ENCODE data around the gene ELL. TPM values are rescaled to one million over a fixed set of nuclear protein-coding genes. Genes with fewer than 3 reads are reported as not detected.

The ELL gene
- total and polyA plus RNA-seq, 9 of the 15 experiments (the other 6 are each of a cell fraction or from before 2014, with no cell fraction given): 0.24 to 22.5 (median 4.1) TPM

- TF ChIP-seq MLLT1 (IDR thresholded peaks at IDR 0.05) (no peak), ARID3B (CRISPR knock-in tag; IDR thresholded peaks at IDR 0.05; ENCODE audit: borderline replicate concordance) (no peak), ILK (tag; IDR thresholded peaks at IDR 0.05; ENCODE audit: borderline replicate concordance, low read depth) (no peak), PBX2 (CRISPR knock-in tag; IDR thresholded peaks at IDR 0.05; ENCODE audit: low read depth) (no peak), PBX2 (tag; conservative IDR thresholded peaks at IDR 0.05; ENCODE audit: low read depth) (no peak), ZNF253 (CRISPR knock-in tag; conservative IDR thresholded peaks at IDR 0.05) (no peak), POLR3A (IDR thresholded peaks at IDR 0.05; ENCODE audit: borderline replicate concordance, extremely low read depth, insufficient read depth, insufficient read length) (no peak), GATAD2A (IDR thresholded peaks at IDR 0.05) (peak; percentile 91; the same call in 1 of the 2 replicates), PATZ1 (CRISPR knock-in tag; IDR thresholded peaks at IDR 0.05; ENCODE audit: borderline replicate concordance) (0 out of 2 replicates have a peak, but pooled peaks have one; percentile 61), FOXK1 (CRISPR knock-in tag; IDR thresholded peaks at IDR 0.05; ENCODE audit: borderline replicate concordance) (no peak), YY1 (IDR thresholded peaks at IDR 0.05; ENCODE audit: borderline replicate concordance in 1 of 3, control insufficient read depth in 1 of 3, extremely low read depth in 1 of 3, insufficient read depth in 3 of 3, insufficient read length in 1 of 3, insufficient replicate concordance in 2 of 3, low read depth in 1 of 3, low read length in 2 of 3) (peak in 2 of 3 experiments; percentile 7 to 16), ZNF668 (CRISPR knock-in tag; IDR thresholded peaks at IDR 0.05) (no peak), TARDBP (IDR thresholded peaks at IDR 0.05) (peak; percentile 22; the same call in 1 of the 2 replicates), MCM7 (IDR thresholded peaks at IDR 0.05) (no peak), MCM2 (IDR thresholded peaks at IDR 0.05; ENCODE audit: low read depth) (no peak)
These were observed 83.4 kb downstream of the ELL start (continued) for GRCh38 chr19:18438331-18439024.
